Natural killer cell (primary cell): ENCODE measurements around the gene ZNF285. TPM values are rescaled to one million over a fixed set of nuclear protein-coding genes. Genes with fewer than 3 reads are reported as not detected.
"Not testable (repeated sequence)": the region's sequence is repeated elsewhere in the genome, so short reads cannot be mapped to it uniquely, and the experiment has no call there.

ENCODE experiments used
- ATAC-seq, 3 donors: fragments of 150-1000 bp in 2 of 3; fragments of 200-7000 bp in 1 of 3; cut with Tn5 transposase; 1 replicate in 1 of 3; 2 replicates in 2 of 3; pipeline ENCODE4 v1.10.0; 2021; ENCODE audit warnings: mild to moderate bottlenecking in 2 of 3, moderate library complexity in 2 of 3
- DNase-seq, 2 donors: peaks; one replicate each; pipeline versions ENCODE4 v3.0.0 to v3.0.0-alpha.2; 2013 to 2021; ENCODE audit warnings: mixed read lengths in 1 of 2
- H3K27ac ChIP-seq: one replicate; pipeline ENCODE4 v1.5.1; 2013; ENCODE audit warnings: mild to moderate bottlenecking, low read length
- H3K27me3 ChIP-seq: one replicate; pipeline ENCODE4 v1.6.1; 2013; ENCODE audit warnings: low read length; ENCODE audit not compliant: control insufficient read depth, insufficient read depth
- H3K36me3 ChIP-seq: one replicate; pipeline ENCODE4 v1.6.1; 2013; ENCODE audit warnings: low read length; ENCODE audit not compliant: control insufficient read depth, insufficient read depth
- H3K4me1 ChIP-seq: one replicate; pipeline ENCODE4 v1.6.1; 2013; ENCODE audit warnings: low read length; ENCODE audit not compliant: control insufficient read depth, insufficient read depth
- H3K4me3 ChIP-seq: one replicate; pipeline ENCODE4 v1.5.1; 2013; ENCODE audit warnings: low read length
- H3K9me3 ChIP-seq: one replicate; pipeline ENCODE4 v1.6.1; 2013; ENCODE audit warnings: low read length; ENCODE audit not compliant: control insufficient read depth, insufficient read depth
- H3K27ac Mint-ChIP-seq, 2 donors: one replicate each; pipeline ENCODE4 v1.8.0; 2022; ENCODE audit warnings: mild to moderate bottlenecking in 2 of 2, mixed read lengths in 2 of 2, moderate library complexity in 1 of 2
- H3K27me3 Mint-ChIP-seq, 2 donors: one replicate each; pipeline ENCODE4 v1.8.0; 2022; ENCODE audit warnings: low read depth in 2 of 2, mixed read lengths in 2 of 2
- H3K36me3 Mint-ChIP-seq: one replicate; pipeline ENCODE4 v1.8.0; 2022; ENCODE audit warnings: mixed read lengths
- H3K4me1 Mint-ChIP-seq, 2 donors: one replicate each; pipeline ENCODE4 v1.8.0; 2022; ENCODE audit warnings: mixed read lengths in 2 of 2
- H3K4me3 Mint-ChIP-seq: one replicate; pipeline ENCODE4 v1.8.0; 2022; ENCODE audit warnings: mild to moderate bottlenecking, moderate library complexity, mixed read lengths
- H3K9me3 Mint-ChIP-seq, 2 donors: one replicate each; pipeline ENCODE4 v1.8.0; 2022; ENCODE audit warnings: mixed read lengths in 2 of 2
- WGBS: methylation state at CpG from one replicate; pipeline ENCODE4 v1.1.7; 2013; ENCODE audit warnings: missing lambda C conversion rate; ENCODE audit not compliant: insufficient coverage; 5-methylcytosine and 5-hydroxymethylcytosine counted together
- intact Hi-C: fragments of 100-400 bp; cut with micrococcal nuclease; formaldehyde crosslinking; loops from one replicate; pipeline ENCODE4 v1.14.2; 2022
- total RNA-seq, 4 donors: library from RNA; stranded (reverse); fragments of 120-200 nt in 1 of 4; gene quantifications; one replicate each; pipeline versions ENCODE4 v1.2.3 to v1.2.4, GENCODE V29; 2013 to 2022
- TF ChIP-seq, protein P1 (sequence below): fragments of 200-600 bp; IDR thresholded peaks from one replicate; pipeline ENCODE4 v1.8.0; 2022; ENCODE audit warnings: antibody characterized with exemption

The ZNF285 gene
- total RNA-seq, 3 donors from 2014 or later (not counting 1 experiment from before 2014, with no cell fraction given), result 0.82 to 2.2 (median 0.88) TPM

DNA sequence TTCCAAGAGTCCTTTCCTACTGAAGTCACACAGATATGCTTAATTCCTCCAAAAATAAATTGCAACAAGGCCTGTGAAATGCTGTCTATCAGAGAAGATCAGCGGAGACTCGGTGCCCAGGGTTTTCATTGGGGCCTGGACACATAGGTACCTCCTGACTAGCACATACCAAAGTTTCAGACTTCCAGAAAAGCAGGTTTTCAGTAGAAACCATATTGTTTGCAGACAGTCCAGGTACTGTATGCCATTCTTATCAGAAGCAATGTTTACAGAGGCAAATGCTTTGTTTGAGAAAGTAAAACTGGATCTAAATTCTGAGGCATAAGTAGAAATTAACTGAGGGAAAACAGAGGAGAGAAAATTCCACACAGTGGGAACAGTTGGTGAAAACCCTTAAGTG is 34.0 kb upstream of the ZNF285 start:
- ATAC-seq (no peak), DNase-seq (no peak)
- TF ChIP-seq, protein P1, sequence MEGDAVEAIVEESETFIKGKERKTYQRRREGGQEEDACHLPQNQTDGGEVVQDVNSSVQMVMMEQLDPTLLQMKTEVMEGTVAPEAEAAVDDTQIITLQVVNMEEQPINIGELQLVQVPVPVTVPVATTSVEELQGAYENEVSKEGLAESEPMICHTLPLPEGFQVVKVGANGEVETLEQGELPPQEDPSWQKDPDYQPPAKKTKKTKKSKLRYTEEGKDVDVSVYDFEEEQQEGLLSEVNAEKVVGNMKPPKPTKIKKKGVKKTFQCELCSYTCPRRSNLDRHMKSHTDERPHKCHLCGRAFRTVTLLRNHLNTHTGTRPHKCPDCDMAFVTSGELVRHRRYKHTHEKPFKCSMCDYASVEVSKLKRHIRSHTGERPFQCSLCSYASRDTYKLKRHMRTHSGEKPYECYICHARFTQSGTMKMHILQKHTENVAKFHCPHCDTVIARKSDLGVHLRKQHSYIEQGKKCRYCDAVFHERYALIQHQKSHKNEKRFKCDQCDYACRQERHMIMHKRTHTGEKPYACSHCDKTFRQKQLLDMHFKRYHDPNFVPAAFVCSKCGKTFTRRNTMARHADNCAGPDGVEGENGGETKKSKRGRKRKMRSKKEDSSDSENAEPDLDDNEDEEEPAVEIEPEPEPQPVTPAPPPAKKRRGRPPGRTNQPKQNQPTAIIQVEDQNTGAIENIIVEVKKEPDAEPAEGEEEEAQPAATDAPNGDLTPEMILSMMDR, result no peak
- no peak overlapping the region for H3K27ac Mint-ChIP-seq
- H3K9me3 Mint-ChIP-seq, result peaks cover 8 to 27% of the 10 kb centered on the region in 2 donors
- peaks cover 29% of the 10 kb centered on the region for H3K36me3 Mint-ChIP-seq
- no peaks in the 10 kb centered on the region for H3K4me1 Mint-ChIP-seq
- no peaks in the 10 kb centered on the region for H3K36me3 ChIP-seq
- no peaks in the 10 kb centered on the region for H3K27me3 Mint-ChIP-seq
- H3K27ac ChIP-seq, result no peak overlapping the region
- H3K9me3 ChIP-seq, result peaks cover 49% of the 10 kb centered on the region
- no peaks in the 10 kb centered on the region for H3K4me1 ChIP-seq
- no peak overlapping the region for H3K4me3 Mint-ChIP-seq
- no peaks in the 10 kb centered on the region for H3K27me3 ChIP-seq
- WGBS, result 97% methylated on average over 2 of the region's 2 CpGs
- H3K4me3 ChIP-seq, result no peak overlapping the region
- intact Hi-C loops, result no loop called here

DNA sequence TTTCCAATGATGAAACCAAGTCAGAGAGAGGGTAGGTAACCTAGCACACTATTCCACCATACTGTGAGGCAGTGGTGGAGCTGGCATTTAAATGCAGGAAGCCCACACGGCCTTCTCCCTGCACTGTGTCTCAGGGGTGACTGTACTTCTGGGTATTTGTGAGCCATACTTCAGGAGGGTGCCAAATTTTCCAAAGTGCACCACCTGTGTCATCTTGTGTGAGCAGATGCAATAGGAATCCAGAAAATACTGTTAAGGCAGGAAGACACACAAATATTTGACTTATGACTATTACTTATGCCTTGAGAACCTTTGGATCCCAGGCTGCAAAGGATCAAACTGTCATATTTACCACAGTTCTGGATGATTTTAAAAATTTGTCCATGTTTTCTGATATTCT is 29.5 kb upstream of the ZNF285 start:
- Histone ChIP-seq H3K27ac (no peak overlapping the region), H3K27me3 (no peaks in the 10 kb centered on the region), H3K36me3 (no peaks in the 10 kb centered on the region), H3K4me1 (no peaks in the 10 kb centered on the region), H3K9me3 (peaks cover 60% of the 10 kb centered on the region), H3K4me3 (no peak overlapping the region)
- ATAC-seq (no peak), DNase-seq (no peak)
- intact Hi-C loops, result no loop called here
- TF ChIP-seq, protein P1, result no peak
- Mint-ChIP-seq H3K27ac (no peak overlapping the region), H3K9me3 (peaks cover 11 to 20% of the 10 kb centered on the region in 2 donors), H3K4me3 (no peak overlapping the region), H3K4me1 (no peaks in the 10 kb centered on the region), H3K27me3 (no peaks in the 10 kb centered on the region), H3K36me3 (peaks cover 19% of the 10 kb centered on the region)
- 86% methylated on average over 1 of the region's 1 CpG for WGBS

DNA sequence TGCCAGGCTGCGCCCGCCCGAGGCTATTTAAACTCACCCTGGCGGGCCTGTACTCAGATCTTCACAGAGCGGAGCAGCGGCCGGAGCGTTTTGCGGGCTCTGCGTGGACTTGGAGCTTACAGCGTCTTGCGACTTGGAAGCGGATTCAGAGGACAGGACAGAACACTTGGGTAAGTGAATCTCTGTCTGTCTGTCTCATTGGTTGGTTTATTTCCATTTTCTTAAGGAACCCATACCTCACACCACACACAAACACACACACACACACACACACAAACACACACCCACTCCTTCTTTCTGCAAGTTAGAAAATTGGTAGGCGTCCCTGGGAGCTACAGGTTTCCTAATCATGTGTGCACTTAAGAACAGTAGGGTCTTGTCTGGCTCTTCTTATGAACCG is 14.1 kb upstream of the ZNF285 start:
- H3K27ac Mint-ChIP-seq, H3K27me3 ChIP-seq, H3K4me3 ChIP-seq, DNase-seq, intact Hi-C loops, H3K27ac ChIP-seq, H3K4me1 ChIP-seq, ATAC-seq, H3K4me1 Mint-ChIP-seq, H3K27me3 Mint-ChIP-seq, H3K36me3 ChIP-seq, H3K4me3 Mint-ChIP-seq: not testable (repeated sequence)
- peaks cover 23% of the 10 kb centered on the region for H3K36me3 Mint-ChIP-seq
- peaks cover 20% of the 10 kb centered on the region for H3K9me3 ChIP-seq
- WGBS, result 86% methylated on average over 1 of the region's 15 CpGs
- H3K9me3 Mint-ChIP-seq, result peaks cover 18% of the 10 kb centered on the region in 2 donors

DNA sequence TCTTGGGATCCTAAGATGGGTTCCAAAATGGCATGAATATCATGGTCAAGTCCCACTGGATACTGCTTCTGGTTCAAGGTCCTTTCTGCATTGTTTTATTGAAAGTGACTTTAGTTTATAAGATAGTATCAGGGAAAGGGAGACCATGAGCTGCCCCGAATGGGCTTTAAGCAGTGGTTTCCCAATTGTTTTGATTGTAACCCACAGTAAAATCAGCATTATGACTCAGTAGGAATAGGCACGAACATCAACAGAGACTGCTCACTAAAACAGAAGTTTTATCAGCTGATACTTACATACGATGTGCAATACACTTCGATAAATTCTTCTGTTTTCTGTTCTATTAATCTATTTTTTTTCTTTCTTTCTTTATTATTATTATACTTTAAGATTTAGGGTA is 12.1 kb downstream of the ZNF285 start:
- H3K27me3 ChIP-seq, H3K36me3 ChIP-seq, H3K4me1 Mint-ChIP-seq, H3K27ac Mint-ChIP-seq, H3K27me3 Mint-ChIP-seq, H3K4me3 Mint-ChIP-seq, H3K4me1 ChIP-seq, DNase-seq, ATAC-seq, H3K27ac ChIP-seq, H3K4me3 ChIP-seq: not testable (repeated sequence)
- 80% methylated on average over 3 of the region's 4 CpGs for WGBS
- intact Hi-C loops, result loop anchor here (5.0 kb wide), 1 partner anchor 83 kb away; no protein-coding TSS in a partner anchor
- H3K9me3 ChIP-seq, result peaks cover 28% of the 10 kb centered on the region
- peaks cover 7 to 23% of the 10 kb centered on the region in 2 donors for H3K9me3 Mint-ChIP-seq
- H3K36me3 Mint-ChIP-seq, result peaks cover 50% of the 10 kb centered on the region
